HG03196 (cell line): ENCODE results near the gene DHRS4L2.
A peak's percentile ranks its signal among the peaks of the same experiment; 100 is the strongest.

Source experiments
- ATAC-seq: cut with Tn5 transposase; IDR thresholded peaks from one replicate; pipeline ENCODE4 v1.9.1; 2021; ENCODE audit not compliant: unreplicated experiment

The DHRS4L2 gene

DNA sequence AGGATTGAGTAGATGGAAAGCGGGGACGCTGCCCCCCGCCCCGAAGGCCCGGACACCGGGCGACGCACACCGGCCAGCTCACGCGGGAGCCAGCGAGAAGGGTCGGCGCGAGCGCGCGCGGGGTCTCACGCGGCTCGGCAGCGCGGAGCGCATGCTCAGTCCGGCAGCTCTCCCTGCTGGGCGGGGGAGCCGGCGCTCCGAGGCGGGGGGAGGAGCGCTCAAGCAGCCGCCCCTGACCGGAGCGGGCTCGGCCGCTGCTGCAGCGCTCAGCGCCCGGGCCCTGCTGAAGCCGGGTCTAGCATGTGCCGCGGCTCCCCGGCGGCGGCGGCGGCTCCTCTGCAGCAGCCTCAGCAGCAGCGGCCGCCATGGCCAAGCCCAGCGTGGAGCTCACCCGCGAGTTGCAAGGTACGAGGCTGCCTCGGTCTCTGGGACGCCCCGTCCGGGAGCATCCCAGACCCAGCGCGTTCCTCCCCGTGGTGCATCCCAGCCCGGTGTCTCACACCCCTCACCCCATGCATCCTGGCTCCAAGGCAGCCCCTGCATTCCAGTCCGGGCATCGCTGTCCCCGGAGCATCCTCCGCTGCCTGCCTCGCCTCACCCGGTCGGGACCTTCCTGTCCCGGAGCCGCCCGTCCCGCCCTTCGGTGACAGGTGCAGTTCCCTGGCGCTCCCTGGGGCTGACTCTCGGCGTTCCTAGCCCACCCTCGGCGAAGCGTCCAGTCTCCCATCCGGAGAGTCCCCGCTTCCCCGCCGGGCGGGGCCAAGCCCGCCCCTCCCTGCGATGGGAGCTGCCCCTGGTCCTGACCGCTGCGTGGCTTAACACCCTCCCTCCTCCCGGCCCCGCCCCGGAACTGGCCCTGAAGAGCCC lies 63.3 kb downstream of the DHRS4L2 start, which contains the start of gene CARMIL3:
Gene CARMIL3, plus strand, starts transcription at position 221 of the 867 bp plus-strand sequence. Its CDS starts 145 bp downstream, at position 366.
- peak; percentile 58 for ATAC-seq

DNA sequence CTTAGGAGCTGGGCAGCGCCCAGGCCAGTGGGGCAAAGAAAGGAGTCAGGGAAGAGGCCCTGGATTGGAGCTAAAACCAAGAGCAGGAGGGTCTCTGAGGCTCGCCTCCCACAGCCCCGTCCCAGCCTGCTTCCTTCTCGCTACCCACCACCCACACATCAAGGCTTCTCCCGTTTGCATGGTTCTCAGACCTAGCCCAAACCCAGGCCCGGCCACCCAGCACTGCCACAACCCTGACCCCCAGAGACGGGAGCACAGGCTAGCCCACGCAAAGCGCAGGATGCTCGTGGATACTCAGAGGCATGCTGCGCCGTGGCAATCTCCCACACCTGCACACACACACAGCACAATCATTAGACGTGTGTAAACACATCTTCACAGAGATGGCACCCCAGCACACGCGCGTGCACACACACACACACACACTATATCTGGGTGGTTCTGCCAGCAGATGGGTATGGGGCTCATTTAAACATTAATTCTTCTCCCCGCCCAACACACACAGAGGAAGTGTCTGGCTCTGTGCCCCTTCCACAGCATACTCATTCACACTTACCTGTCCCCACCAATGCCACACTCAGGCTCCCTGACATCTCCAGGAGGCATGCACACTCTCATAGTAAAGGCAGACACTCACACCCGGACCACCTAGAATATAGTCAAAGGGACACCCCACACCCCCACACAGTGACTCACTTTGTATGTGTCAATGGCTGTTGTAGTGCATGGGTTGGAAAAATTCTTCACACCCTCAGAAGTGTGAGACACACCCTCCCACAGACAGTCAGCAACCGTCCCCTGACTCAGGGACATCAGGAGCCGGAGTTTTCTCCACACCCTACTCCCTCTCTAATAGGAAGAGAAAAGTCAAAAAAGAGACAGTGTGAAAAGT lies 64.2 kb downstream of the DHRS4L2 start:
- ATAC-seq, result no peak

- no peak for ATAC-seq
Measured at GRCh38 chr14:24053548-24054323, 65.0 kb downstream of the DHRS4L2 start.

- no peak for ATAC-seq
Measured at GRCh38 chr14:24054324-24054641, 65.6 kb downstream of the DHRS4L2 start.

GRCh38 chr14:24054646-24055045 lies 65.9 kb downstream of the DHRS4L2 start:
- ATAC-seq, result no peak
